Natural killer cell (primary cell): ENCODE data around the gene TM4SF1. TPM values are rescaled to one million over a fixed set of nuclear protein-coding genes. Genes with fewer than 3 reads are reported as not detected.

Source experiments
- ATAC-seq, 3 donors: fragments of 150-1000 bp in 2 of 3; fragments of 200-7000 bp in 1 of 3; cut with Tn5 transposase; 1 replicate in 1 of 3; 2 replicates in 2 of 3; pipeline ENCODE4 v1.10.0; 2021; ENCODE audit warnings: mild to moderate bottlenecking in 2 of 3, moderate library complexity in 2 of 3
- DNase-seq, 2 donors: peaks; one replicate each; pipeline versions ENCODE4 v3.0.0 to v3.0.0-alpha.2; 2013 to 2021; ENCODE audit warnings: mixed read lengths in 1 of 2
- H3K27ac ChIP-seq: one replicate; pipeline ENCODE4 v1.5.1; 2013; ENCODE audit warnings: mild to moderate bottlenecking, low read length
- H3K27me3 ChIP-seq: one replicate; pipeline ENCODE4 v1.6.1; 2013; ENCODE audit warnings: low read length; ENCODE audit not compliant: control insufficient read depth, insufficient read depth
- H3K36me3 ChIP-seq: one replicate; pipeline ENCODE4 v1.6.1; 2013; ENCODE audit warnings: low read length; ENCODE audit not compliant: control insufficient read depth, insufficient read depth
- H3K4me1 ChIP-seq: one replicate; pipeline ENCODE4 v1.6.1; 2013; ENCODE audit warnings: low read length; ENCODE audit not compliant: control insufficient read depth, insufficient read depth
- H3K4me3 ChIP-seq: one replicate; pipeline ENCODE4 v1.5.1; 2013; ENCODE audit warnings: low read length
- H3K9me3 ChIP-seq: one replicate; pipeline ENCODE4 v1.6.1; 2013; ENCODE audit warnings: low read length; ENCODE audit not compliant: control insufficient read depth, insufficient read depth
- H3K27ac Mint-ChIP-seq, 2 donors: one replicate each; pipeline ENCODE4 v1.8.0; 2022; ENCODE audit warnings: mild to moderate bottlenecking in 2 of 2, mixed read lengths in 2 of 2, moderate library complexity in 1 of 2
- H3K27me3 Mint-ChIP-seq, 2 donors: one replicate each; pipeline ENCODE4 v1.8.0; 2022; ENCODE audit warnings: low read depth in 2 of 2, mixed read lengths in 2 of 2
- H3K36me3 Mint-ChIP-seq: one replicate; pipeline ENCODE4 v1.8.0; 2022; ENCODE audit warnings: mixed read lengths
- H3K4me1 Mint-ChIP-seq, 2 donors: one replicate each; pipeline ENCODE4 v1.8.0; 2022; ENCODE audit warnings: mixed read lengths in 2 of 2
- H3K4me3 Mint-ChIP-seq: one replicate; pipeline ENCODE4 v1.8.0; 2022; ENCODE audit warnings: mild to moderate bottlenecking, moderate library complexity, mixed read lengths
- H3K9me3 Mint-ChIP-seq, 2 donors: one replicate each; pipeline ENCODE4 v1.8.0; 2022; ENCODE audit warnings: mixed read lengths in 2 of 2
- CTCF ChIP-seq: fragments of 200-600 bp; IDR thresholded peaks from one replicate; pipeline ENCODE4 v1.8.0; 2022; ENCODE audit warnings: antibody characterized with exemption
- WGBS: methylation state at CpG from one replicate; pipeline ENCODE4 v1.1.7; 2013; ENCODE audit warnings: missing lambda C conversion rate; ENCODE audit not compliant: insufficient coverage; 5-methylcytosine and 5-hydroxymethylcytosine counted together
- intact Hi-C: fragments of 100-400 bp; cut with micrococcal nuclease; formaldehyde crosslinking; loops from one replicate; pipeline ENCODE4 v1.14.2; 2022
- total RNA-seq, 4 donors: library from RNA; stranded (reverse); fragments of 120-200 nt in 1 of 4; gene quantifications; one replicate each; pipeline versions ENCODE4 v1.2.3 to v1.2.4, GENCODE V29; 2013 to 2022

The TM4SF1 gene
- not detected for total RNA-seq
- 0.11 TPM for total RNA-seq (2013)

DNA sequence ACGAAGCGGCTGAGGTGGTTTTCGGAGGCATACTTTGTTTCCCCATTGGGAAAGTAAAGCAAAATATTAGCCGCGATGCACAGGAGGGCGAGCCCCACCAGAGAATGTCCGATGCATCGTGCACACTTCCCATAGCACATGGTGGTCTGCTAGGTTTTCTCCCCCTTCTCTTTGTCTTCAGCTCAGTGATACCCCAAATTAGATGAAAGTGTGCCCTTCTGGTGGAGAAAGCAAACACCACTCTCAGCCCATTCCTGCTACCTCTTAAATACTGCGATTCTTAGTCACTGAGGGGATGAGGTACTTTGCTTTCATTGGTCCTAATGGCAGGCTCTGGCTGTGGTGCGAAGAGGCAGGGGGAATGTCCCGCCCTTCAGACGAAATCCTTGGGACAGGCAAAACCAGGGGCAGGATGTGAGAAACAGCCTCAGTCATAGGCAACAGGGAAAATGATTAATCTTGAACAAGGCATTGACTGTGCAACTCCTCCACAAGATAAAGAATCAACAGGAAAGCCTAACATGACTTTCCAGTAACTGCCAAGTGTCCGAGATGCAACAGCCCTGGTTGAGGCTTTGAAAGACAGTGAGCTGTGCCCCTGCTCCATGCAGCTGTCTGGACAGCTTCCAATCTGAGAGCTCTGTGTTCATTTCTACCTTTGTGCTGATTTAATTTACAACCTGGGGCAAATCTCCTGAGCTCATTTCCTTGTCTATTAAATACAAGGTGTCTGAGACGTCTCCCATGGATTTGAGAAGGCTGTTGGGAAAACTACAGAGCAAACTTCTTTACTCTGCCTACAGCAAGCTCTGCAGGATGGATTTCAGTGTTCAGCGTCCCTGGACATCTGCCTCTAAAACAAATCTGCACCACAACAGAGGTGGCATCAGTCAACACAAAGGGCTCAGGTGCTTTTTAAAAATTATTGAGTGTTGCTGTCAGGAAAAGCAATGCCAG, at the start of gene TM4SF1:
Gene TM4SF1, minus strand, starts transcription at position 242 of the 957 bp plus-strand sequence. Its CDS starts 102 bp downstream, at position 140.
- Mint-ChIP-seq H3K4me3 (no peak within 1 kb of the TSS), H3K9me3 (no peaks in the 10 kb centered on the region), H3K36me3 (no peaks in the 10 kb centered on the region), H3K27ac (no peak within 1 kb of the TSS), H3K4me1 (peaks cover 0 to 6% of the 10 kb centered on the region in 2 donors), H3K27me3 (peaks cover 3 to 10% of the 10 kb centered on the region in 2 donors)
- no peak for ATAC-seq
- Histone ChIP-seq H3K4me1 (no peaks in the 10 kb centered on the region), H3K9me3 (no peaks in the 10 kb centered on the region), H3K4me3 (no peak within 1 kb of the TSS), H3K27me3 (no peaks in the 10 kb centered on the region), H3K36me3 (no peaks in the 10 kb centered on the region), H3K27ac (no peak within 1 kb of the TSS)
- intact Hi-C loops: no loop called here
- no peak for DNase-seq
- WGBS: 62% methylated on average over 15 of the region's 15 CpGs
- no peak for TF ChIP-seq CTCF

- Histone ChIP-seq H3K36me3 (no peaks in the 10 kb centered on the region), H3K4me1 (no peaks in the 10 kb centered on the region), H3K9me3 (no peaks in the 10 kb centered on the region), H3K4me3 (no peak overlapping the region), H3K27me3 (no peaks in the 10 kb centered on the region), H3K27ac (no peak overlapping the region)
- ATAC-seq (no peak), DNase-seq (no peak)
- 94% methylated on average over 2 of the region's 2 CpGs for WGBS
- H3K4me1 Mint-ChIP-seq: no peaks in the 10 kb centered on the region
- H3K27ac Mint-ChIP-seq: no peak overlapping the region
- H3K36me3 Mint-ChIP-seq: no peaks in the 10 kb centered on the region
- intact Hi-C loops: no loop called here
- TF ChIP-seq CTCF: no peak
- H3K9me3 Mint-ChIP-seq: no peaks in the 10 kb centered on the region
- no peak overlapping the region for H3K4me3 Mint-ChIP-seq
- H3K27me3 Mint-ChIP-seq: peaks cover 0 to 3% of the 10 kb centered on the region in 2 donors
Observed at GRCh38 chr3:149426325-149426724, 48.9 kb upstream of the TM4SF1 start.

DNA sequence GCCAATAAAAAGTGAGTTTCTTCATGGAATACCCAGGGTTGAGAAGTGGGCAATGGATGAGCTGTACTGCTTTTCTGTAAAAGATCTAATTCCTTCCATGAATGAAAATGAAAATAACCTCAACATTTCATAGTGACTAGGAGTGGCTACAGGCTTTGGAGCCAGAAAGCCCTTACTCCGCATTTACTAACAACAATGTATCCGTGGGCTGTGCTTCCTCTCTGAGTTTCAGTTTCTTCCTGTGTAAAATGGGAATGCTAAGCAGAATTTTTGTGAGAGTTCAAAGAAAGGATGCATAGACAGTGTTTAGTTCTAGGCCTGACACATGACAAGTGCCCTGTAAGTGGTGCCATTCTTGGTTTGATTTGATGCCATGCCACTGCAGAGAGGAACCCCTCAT, 47.5 kb upstream of the TM4SF1 start:
- 82% methylated on average over 1 of the region's 2 CpGs for WGBS
- ATAC-seq: no peak

More for the DNA sequence above, 47.5 kb upstream of the TM4SF1 start:
- Mint-ChIP-seq H3K36me3 (no peaks in the 10 kb centered on the region), H3K27me3 (peaks cover 0 to 3% of the 10 kb centered on the region in 2 donors), H3K4me1 (no peaks in the 10 kb centered on the region), H3K9me3 (no peaks in the 10 kb centered on the region), H3K4me3 (no peak overlapping the region), H3K27ac (no peak overlapping the region)
- TF ChIP-seq CTCF: no peak
- DNase-seq: no peak
- H3K9me3 ChIP-seq: no peaks in the 10 kb centered on the region
- no peaks in the 10 kb centered on the region for H3K27me3 ChIP-seq
- no peaks in the 10 kb centered on the region for H3K4me1 ChIP-seq
- H3K36me3 ChIP-seq: no peaks in the 10 kb centered on the region
- H3K27ac ChIP-seq: no peak overlapping the region
- intact Hi-C loops: no loop called here
- H3K4me3 ChIP-seq: no peak overlapping the region
